GM18951 (cell line): ENCODE measurements around the gene SNX22.
"Not testable (repeated sequence)": the region's sequence is repeated elsewhere in the genome, so short reads cannot be mapped to it uniquely, and the experiment has no call there.

ENCODE experiments used
- POLR2A ChIP-seq: IDR thresholded peaks from 4 replicates; pipeline ENCODE4 v1.6.1; 2011; ENCODE audit warnings: mild to moderate bottlenecking; ENCODE audit not compliant: insufficient read length, insufficient read depth; ENCODE audit errors: extremely low read depth
- in situ Hi-C: fragments of 300-500 bp; cut with MboI; formaldehyde crosslinking; loops from one replicate; pipeline ENCODE4 v1.12.0; 2022; ENCODE audit warnings: low sequenced_read_pairs, mixed read lengths, inconsistent platforms; ENCODE audit not compliant: unreplicated experiment

The SNX22 gene

DNA sequence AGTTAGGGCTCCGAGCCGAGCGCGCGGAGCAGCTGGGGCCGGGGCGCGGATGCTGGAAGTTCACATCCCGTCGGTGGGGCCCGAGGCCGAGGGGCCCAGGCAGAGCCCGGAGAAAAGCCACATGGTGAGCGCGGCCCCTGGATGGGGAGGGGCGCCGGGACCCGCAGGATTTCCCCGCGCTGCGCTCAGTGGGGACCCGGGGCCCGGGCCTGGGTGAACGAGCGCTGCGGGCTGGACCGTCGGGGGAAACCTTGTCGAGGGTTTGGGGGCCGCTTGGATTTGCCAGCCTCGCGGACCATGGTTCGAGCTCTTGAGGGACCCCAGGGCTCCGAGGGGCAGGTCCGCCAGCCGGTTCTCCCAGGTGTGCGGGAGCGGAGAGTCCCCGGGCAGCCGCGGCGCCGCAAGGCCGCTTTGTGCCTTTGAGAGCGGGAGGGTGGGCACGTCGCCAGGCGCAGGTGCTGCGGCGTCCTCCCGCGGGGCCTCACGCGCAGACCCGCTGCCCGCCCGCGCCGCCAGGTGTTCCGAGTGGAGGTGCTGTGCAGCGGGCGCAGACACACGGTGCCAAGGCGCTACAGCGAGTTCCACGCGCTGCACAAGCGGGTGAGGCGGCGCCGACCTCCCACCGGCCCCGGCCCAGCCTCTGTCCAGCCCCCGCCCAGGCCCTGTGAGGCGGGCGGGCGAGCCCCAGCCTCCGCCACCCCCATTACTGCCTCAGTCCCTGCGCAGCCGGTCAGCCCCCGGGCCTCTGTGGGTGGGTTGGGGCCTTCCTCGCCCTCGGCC lies at the start of gene SNX22:
Gene SNX22, plus strand, starts transcription at position 5 of the 780 bp plus-strand sequence. Its CDS starts 45 bp downstream, at position 50.
- TF ChIP-seq POLR2A: peak; percentile 86
- in situ Hi-C loops: no loop called here

DNA sequence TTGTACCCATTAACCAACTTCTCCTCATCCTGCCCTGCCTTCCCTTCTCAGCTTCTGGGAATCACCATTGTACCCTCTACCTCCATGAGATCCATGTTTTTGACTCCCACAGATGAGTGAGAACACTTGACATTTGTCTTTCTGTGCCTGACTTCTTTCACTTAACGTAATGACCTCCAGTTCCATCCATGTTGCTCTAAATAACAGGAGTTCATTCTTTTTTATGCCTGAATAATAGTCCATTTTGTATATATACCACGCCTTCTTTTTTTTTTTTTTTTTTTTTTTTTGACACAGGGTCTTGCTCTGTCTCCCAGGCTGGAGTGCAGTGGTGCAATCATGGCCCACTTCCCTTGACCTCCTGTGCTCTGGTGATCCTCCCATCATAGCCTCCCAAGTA lies 49.0 kb upstream of the SNX22 start:
- in situ Hi-C loops: no loop called here
- TF ChIP-seq POLR2A: no peak

DNA sequence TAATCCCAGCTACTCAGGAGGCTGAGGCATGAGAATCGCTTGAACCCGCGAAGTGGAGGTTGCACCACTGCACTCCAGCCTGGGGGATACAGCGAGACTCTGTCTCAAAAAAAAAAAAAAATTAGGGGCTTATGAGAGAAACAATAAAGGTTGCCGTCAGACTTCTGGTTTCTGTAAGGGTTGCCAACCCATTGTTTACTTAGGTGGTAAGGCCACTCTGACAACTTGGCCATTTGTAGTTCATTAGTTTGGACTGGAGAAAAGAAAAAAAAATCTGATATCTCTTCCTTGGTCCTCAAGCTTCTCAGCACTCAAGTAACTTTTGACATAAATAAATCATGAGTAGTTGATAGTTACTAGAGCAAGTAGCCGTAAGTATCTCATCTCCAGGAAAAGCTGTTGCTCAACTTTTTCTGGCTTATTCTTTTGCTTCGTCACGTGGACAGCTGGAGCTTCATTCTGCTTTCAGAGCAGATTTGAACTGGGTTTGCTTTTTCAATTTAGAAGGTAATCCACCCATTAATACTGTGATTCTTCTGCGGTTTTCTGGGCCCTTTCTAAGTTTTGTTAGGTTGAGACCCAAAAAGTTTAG lies 46.3 kb upstream of the SNX22 start:
- no peak for TF ChIP-seq POLR2A
- in situ Hi-C loops: no loop called here

GRCh38 chr15:64107337-64107736 lies 44.2 kb upstream of the SNX22 start:
- no peak for TF ChIP-seq POLR2A
- in situ Hi-C loops: no loop called here

DNA sequence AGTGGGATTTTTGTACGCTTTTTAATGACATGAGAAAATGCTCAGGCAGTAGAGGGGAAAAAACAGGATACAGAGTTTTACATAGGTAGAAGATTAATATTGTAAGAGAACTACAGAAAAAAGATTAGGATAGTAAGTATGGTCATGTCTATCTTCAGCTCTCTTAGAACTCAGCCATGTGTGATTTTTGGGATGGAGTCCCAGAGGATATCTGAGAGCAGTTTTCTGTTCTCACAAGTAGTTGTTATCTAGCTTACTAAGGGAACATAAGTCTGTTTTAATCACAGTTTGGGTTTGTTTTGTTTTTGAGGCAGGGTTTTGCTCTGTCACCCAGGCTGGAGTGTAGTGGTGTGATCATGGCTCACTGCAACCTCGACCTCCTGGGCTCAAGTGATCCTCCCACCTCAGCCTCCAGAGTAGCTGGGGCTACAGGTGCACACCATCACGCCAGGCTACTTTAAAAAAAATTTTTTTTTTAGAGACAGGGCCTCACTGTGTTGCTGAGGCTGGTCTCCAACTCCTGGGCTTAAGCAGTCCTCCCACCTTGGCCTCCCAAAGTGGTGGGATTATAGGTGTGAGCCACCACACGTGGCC lies 41.3 kb upstream of the SNX22 start:
- in situ Hi-C loops: not testable (repeated sequence)

DNA sequence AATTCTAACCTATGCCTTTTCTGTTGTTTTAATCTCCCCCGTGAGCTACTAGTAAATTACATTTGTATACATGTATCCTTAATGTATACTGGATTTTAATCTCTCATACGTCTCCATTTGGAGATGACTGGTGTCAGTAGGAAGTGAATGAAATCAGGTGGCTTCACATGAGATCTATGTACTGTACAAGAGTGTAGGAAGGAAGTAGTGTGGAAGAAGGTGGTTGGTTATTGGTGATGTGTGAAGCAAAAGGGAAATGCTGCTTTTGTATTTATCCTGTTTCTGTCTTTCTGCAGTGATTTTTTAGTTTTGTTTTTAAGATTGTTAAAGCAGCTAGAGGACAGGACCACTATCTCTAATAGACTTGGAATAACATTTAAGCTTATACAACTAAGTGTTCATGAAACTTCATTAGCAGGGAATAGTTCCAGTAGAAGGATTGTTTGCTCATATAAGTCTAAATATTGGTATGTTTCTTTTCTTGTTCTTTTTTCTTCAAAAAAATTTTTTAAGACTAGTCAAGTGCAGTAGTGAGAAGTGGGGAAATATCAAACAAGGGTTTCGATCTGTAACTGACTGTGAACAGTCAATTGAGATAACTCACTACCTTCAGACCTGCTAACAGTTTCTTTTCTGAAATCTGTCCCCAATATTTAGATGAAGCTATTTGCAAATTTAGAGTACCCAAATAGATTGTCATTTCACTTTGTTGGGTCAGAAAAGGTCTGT lies 40.4 kb upstream of the SNX22 start:
- in situ Hi-C loops: no loop called here
- no peak for TF ChIP-seq POLR2A

- no peak for TF ChIP-seq POLR2A
- in situ Hi-C loops: no loop called here
These were observed 39.9 kb upstream of the SNX22 start for GRCh38 chr15:64111679-64112050.

GRCh38 chr15:64112073-64112772 lies 39.3 kb upstream of the SNX22 start:
- no peak for TF ChIP-seq POLR2A
- in situ Hi-C loops: no loop called here

DNA sequence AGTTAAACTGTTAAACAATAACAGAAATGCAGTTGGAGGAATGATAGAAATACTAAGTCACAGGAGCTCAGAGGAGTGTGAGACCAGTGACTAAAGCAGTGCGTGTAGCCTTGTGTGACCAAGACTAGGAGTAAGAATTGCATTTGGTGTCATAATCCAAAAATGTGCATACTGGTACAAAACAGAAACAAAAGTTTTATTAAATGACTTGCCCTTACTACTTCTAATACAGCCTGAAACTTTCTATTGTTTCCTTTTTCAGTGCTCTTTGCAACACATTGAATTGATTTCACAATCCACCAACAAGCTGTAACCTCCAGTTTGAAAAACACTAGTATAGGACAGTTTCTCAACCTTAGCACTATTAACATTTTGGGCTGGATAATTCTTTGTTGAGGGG lies 38.6 kb upstream of the SNX22 start:
- in situ Hi-C loops: no loop called here
- TF ChIP-seq POLR2A: no peak

DNA sequence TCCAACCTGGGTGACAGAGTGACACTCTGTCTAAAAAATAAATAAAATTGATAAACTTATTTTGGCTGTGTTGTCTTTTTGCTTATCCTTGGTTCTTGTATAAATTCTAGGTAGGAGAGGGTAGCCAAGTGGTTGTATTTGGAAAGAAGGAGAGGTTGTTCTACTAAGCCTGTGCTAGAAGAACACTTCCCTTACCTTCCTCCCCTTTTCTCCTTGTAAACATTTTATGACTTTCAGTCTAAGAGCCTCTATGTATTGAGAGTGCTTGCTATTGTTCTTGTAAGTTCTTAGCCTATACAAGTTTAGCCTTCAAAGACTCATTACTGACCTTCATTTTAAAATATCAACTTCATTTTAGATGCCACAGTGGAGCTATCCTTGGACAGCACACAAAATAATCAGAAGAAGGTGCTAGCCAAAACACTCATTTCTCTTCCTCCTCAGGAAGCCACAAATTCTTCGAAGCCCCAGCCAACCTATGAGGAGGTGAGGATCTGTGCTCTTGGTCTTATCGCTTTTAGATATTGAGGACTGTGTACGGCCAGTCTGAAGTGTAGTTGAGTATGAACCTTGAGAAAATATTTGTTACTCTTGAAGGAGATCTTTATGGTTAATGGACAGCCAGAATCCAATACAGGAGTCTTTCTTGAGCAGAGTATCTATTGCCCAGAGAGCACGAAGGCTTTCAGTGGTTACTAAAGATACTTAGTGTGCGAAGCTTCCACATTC lies 33.6 kb upstream of the SNX22 start:
- no peak for TF ChIP-seq POLR2A
- in situ Hi-C loops: no loop called here

DNA sequence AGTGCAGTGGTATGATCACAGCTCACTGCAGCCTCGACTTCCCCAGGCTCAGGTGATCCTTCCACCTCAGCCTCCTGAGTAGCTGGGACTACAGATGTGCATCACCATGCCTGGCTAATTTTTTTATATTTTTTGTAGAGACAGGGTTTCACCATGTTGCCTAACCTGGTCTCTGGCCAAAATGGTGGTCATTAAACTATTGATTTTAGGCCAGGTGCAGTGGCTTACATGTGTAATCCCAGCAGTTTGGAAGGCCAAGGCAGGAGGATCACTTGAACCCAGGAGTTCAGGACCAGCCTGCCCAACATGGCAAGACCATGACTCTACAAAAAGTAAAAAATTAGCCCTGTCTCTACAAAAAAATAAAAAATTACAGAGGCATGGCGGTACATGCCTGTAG lies 31.2 kb upstream of the SNX22 start:
- in situ Hi-C loops: not testable (repeated sequence)

DNA sequence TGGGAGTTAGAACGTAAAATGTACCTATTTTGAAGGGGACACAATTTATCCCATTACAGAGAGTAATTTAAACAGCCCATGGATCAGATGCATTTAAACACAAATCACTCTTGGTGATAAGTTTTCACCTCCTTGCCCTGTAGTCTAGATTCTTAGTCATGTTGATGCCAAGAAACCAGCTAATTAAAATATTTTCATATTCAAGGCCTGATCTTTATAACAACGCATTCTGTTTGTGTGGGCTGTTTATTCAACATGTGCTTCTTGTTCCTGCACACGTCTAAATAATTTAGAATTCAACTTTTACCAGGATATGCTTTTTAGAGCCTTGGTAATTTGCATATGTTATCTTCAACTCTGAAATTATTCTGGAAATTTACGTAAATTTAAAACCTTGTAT lies 29.9 kb upstream of the SNX22 start:
- in situ Hi-C loops: no loop called here

More for the DNA sequence above, 29.9 kb upstream of the SNX22 start:
- TF ChIP-seq POLR2A: no peak
